ENCODE results near the gene BABAM2. TPM values are rescaled to one million over a fixed set of nuclear protein-coding genes. Genes with fewer than 3 reads are reported as not detected.

BABAM2 gene
- total RNA-seq, 1 experiment from 2014 or later, result 27.1 TPM

- no peaks in the 10 kb centered on the region for H3K36me3 Mint-ChIP-seq (ENCODE audit: insufficient read depth in 1 of 3, low read depth in 3 of 3)
- H3K56ac ChIP-seq (ENCODE audit: insufficient read length, low read depth, low read length), result no peak overlapping the region
- no peaks in the 10 kb centered on the region for H3K27me3 Mint-ChIP-seq (ENCODE audit: low read depth)
- no peak for DNase-seq
- no peak overlapping the region for H3K4me2 ChIP-seq (ENCODE audit: insufficient read depth, insufficient read length, low read length)
- H3K23me2 ChIP-seq (ENCODE audit: insufficient read length, low read depth, low read length, poor library complexity, severe bottlenecking), result no peaks in the 10 kb centered on the region
- H3K27ac ChIP-seq (ENCODE audit: insufficient read length, low read depth, low read length), result no peak overlapping the region
- H3K18ac ChIP-seq (ENCODE audit: insufficient read length, low read depth, low read length), result no peak overlapping the region
- peaks cover 5% of the 10 kb centered on the region; the same call in 1 of the 2 replicates for H3K4me1 ChIP-seq (ENCODE audit: insufficient read depth, low read length)
- no CpG with 5 or more reads among the region's 2 CpGs for WGBS (ENCODE audit: extremely low coverage, insufficient read length, low lambda C conversion rate)
- no peak overlapping the region for H2BK20ac ChIP-seq (ENCODE audit: low read depth, low read length, poor library complexity, severe bottlenecking)
- H2AK5ac ChIP-seq (ENCODE audit: insufficient read length, low read length), result no peak overlapping the region
- no peaks in the 10 kb centered on the region; the same call in 1 of the 2 replicates for H3K27me3 ChIP-seq (ENCODE audit: insufficient read depth, low read length)
- H3K14ac ChIP-seq (ENCODE audit: insufficient read depth, low read length), result no peak overlapping the region
- H4K91ac ChIP-seq (ENCODE audit: insufficient read length, low read depth, low read length), result no peak overlapping the region
- H3K4ac ChIP-seq (ENCODE audit: low read depth, low read length), result no peak overlapping the region
- H2BK5ac ChIP-seq (ENCODE audit: insufficient read length, low read length), result no peak overlapping the region
- peaks cover 16% of the 10 kb centered on the region in 2 experiments for H3K4me1 Mint-ChIP-seq
- H3K79me2 ChIP-seq (ENCODE audit: insufficient read depth, low read length), result no peaks in the 10 kb centered on the region
- H3K27ac Mint-ChIP-seq, result no peak overlapping the region; a peak in 1 of 7 replicates
- H3T11ph ChIP-seq (ENCODE audit: low read length), result no peak overlapping the region
- no peaks in the 10 kb centered on the region for H3K79me1 ChIP-seq (ENCODE audit: insufficient read depth, low read depth, low read length, poor library complexity, severe bottlenecking)
- H3K4me3 Mint-ChIP-seq, result no peak overlapping the region
- no peak overlapping the region for H3K9ac ChIP-seq (ENCODE audit: extremely low read depth, insufficient read length, low read length)
- H2BK120ac ChIP-seq (ENCODE audit: low read depth, low read length, poor library complexity, severe bottlenecking), result no peak overlapping the region
- no peak overlapping the region for H3K23ac ChIP-seq (ENCODE audit: insufficient read length, low read depth, low read length)
- no peaks in the 10 kb centered on the region for H3K9me3 Mint-ChIP-seq
- H2AFZ ChIP-seq (ENCODE audit: low read length), result no peak overlapping the region
- H4K20me1 ChIP-seq (ENCODE audit: control insufficient read depth, insufficient read depth, insufficient read length), result no peaks in the 10 kb centered on the region
- H2BK15ac ChIP-seq (ENCODE audit: low read depth, low read length), result no peak overlapping the region
- H3K9me3 ChIP-seq (ENCODE audit: control insufficient read depth, low read depth, low read length), result no peaks in the 10 kb centered on the region
- no peak overlapping the region for H4K5ac ChIP-seq (ENCODE audit: insufficient read length, low read depth, low read length)
- no peak overlapping the region for H2BK12ac ChIP-seq (ENCODE audit: insufficient read length, low read depth, low read length)
- H4K8ac ChIP-seq (replicated peaks; ENCODE audit: insufficient read length, low read depth, low read length), result no peak overlapping the region
- no peak for TF ChIP-seq CTCF (conservative IDR thresholded peaks at IDR 0.05)
These were observed 407.0 kb downstream of the BABAM2 start for GRCh38 chr2:28297531-28297930.

All from H9 (cell line).